ENCODE measurements around the gene SLC5A7. TPM values are rescaled to one million over a fixed set of nuclear protein-coding genes. Genes with fewer than 3 reads are reported as not detected.

The SLC5A7 gene
- total RNA-seq (2014; rRNA removed; shearing (Covaris generic)), result not detected in 2 replicates
- total RNA-seq (2022), result not detected in 2 replicates
- Bru-seq, nascent RNA, result not detected
- BruChase-seq, experiment 1, labeled RNA remaining after a 6-hour chase, result not detected
- BruChase-seq, experiment 2, labeled RNA remaining after a 2-hour chase, result not detected
- long read RNA-seq, result 0 reads

GRCh38 chr2:107986278-107987217 is at the start of gene SLC5A7:
Gene SLC5A7 (plus strand): TSS chr2:107986524. CDS start chr2:107988156, 1,632 bp downstream.
- POLR2A ChIA-PET, result no interaction called here
- no peaks in the 10 kb centered on the region for H3K9me3 ChIP-seq (ENCODE audit: low read length)
- no peaks in the 10 kb centered on the region for H4K20me1 ChIP-seq (ENCODE audit: insufficient read depth, low read length)
- no peaks in the 10 kb centered on the region for H3K9me2 ChIP-seq (ENCODE audit: insufficient read depth, low read length)
- H3K4me2 ChIP-seq (ENCODE audit: low read length), result no peak within 1 kb of the TSS
- no TSS peak for BruUV-seq (replicated peaks)
- TF ChIP-seq CTCF (conservative IDR thresholded peaks at IDR 0.05; ENCODE audit: low read length) (no peak), EZH2phosphoT487 (IDR thresholded peaks at IDR 0.05; ENCODE audit: borderline replicate concordance, low read depth, low read length) (no peak)
- no peak within 1 kb of the TSS for H2AFZ ChIP-seq (ENCODE audit: low read length)
- H3K27ac ChIP-seq (ENCODE audit: low read depth, low read length, poor library complexity, severe bottlenecking), result no peak within 1 kb of the TSS
- no peaks in the 10 kb centered on the region for H3K36me3 ChIP-seq (ENCODE audit: insufficient read depth, low read length)
- no peak within 1 kb of the TSS for H3K4me3 ChIP-seq (ENCODE audit: low read depth, low read length, poor library complexity, severe bottlenecking)
- no peaks in the 10 kb centered on the region for H3K4me1 ChIP-seq (ENCODE audit: insufficient read depth, low read length, poor library complexity, severe bottlenecking)
- intact Hi-C loops (cut with micrococcal nuclease; ENCODE audit: unreplicated experiment), result no loop called here
- no peaks in the 10 kb centered on the region for H3K79me2 ChIP-seq (ENCODE audit: insufficient read depth, low read depth, low read length)
- CTCF ChIA-PET (ENCODE audit: unreplicated experiment), result no interaction called here
- DNase-seq (ENCODE audit: low spot score), result no peak

GRCh38 chr2:107961395-107961794 is 24.9 kb upstream of the SLC5A7 start:
- Histone ChIP-seq H3K9me2 (ENCODE audit: insufficient read depth, low read length) (no peaks in the 10 kb centered on the region), H3K36me3 (ENCODE audit: insufficient read depth, low read length) (no peaks in the 10 kb centered on the region), H3K4me3 (ENCODE audit: low read depth, low read length, poor library complexity, severe bottlenecking) (no peak overlapping the region), H3K9me3 (ENCODE audit: low read length) (no peaks in the 10 kb centered on the region), H4K20me1 (ENCODE audit: insufficient read depth, low read length) (no peaks in the 10 kb centered on the region), H3K79me2 (ENCODE audit: insufficient read depth, low read depth, low read length) (no peaks in the 10 kb centered on the region), H2AFZ (ENCODE audit: low read length) (no peak overlapping the region), H3K27ac (ENCODE audit: low read depth, low read length, poor library complexity, severe bottlenecking) (no peak overlapping the region), H3K4me1 (ENCODE audit: insufficient read depth, low read length, poor library complexity, severe bottlenecking) (no peaks in the 10 kb centered on the region), H3K4me2 (ENCODE audit: low read length) (no peak overlapping the region)
- no peak for DNase-seq (ENCODE audit: low spot score)
- TF ChIP-seq EZH2phosphoT487 (IDR thresholded peaks at IDR 0.05; ENCODE audit: borderline replicate concordance, low read depth, low read length) (no peak), CTCF (conservative IDR thresholded peaks at IDR 0.05; ENCODE audit: low read length) (no peak)
- no TSS peak for BruUV-seq (replicated peaks)
- ChIA-PET POLR2A (interaction anchor here (0.8 kb wide), 1 partner anchor 13 kb away, joined by 3 read pairs; no protein-coding TSS in a partner anchor), CTCF (ENCODE audit: unreplicated experiment) (no interaction called here)
- intact Hi-C loops (cut with micrococcal nuclease; ENCODE audit: unreplicated experiment), result no loop called here

- H3K36me3 ChIP-seq (ENCODE audit: insufficient read depth, low read length), result no peaks in the 10 kb centered on the region
- POLR2A ChIA-PET, result no interaction called here
- TF ChIP-seq CTCF (conservative IDR thresholded peaks at IDR 0.05; ENCODE audit: low read length) (no peak), EZH2phosphoT487 (IDR thresholded peaks at IDR 0.05; ENCODE audit: borderline replicate concordance, low read depth, low read length) (no peak)
- no peaks in the 10 kb centered on the region for H3K79me2 ChIP-seq (ENCODE audit: insufficient read depth, low read depth, low read length)
- no TSS peak for BruUV-seq (replicated peaks)
- no peaks in the 10 kb centered on the region for H3K9me3 ChIP-seq (ENCODE audit: low read length)
- H4K20me1 ChIP-seq (ENCODE audit: insufficient read depth, low read length), result no peaks in the 10 kb centered on the region
- H3K9me2 ChIP-seq (ENCODE audit: insufficient read depth, low read length), result no peaks in the 10 kb centered on the region
- no peak overlapping the region for H2AFZ ChIP-seq (ENCODE audit: low read length)
- CTCF ChIA-PET (ENCODE audit: unreplicated experiment), result no interaction called here
- H3K4me2 ChIP-seq (ENCODE audit: low read length), result no peak overlapping the region
- H3K4me1 ChIP-seq (ENCODE audit: insufficient read depth, low read length, poor library complexity, severe bottlenecking), result no peaks in the 10 kb centered on the region
- no peak for DNase-seq (ENCODE audit: low spot score)
- intact Hi-C loops (cut with micrococcal nuclease; ENCODE audit: unreplicated experiment), result no loop called here
- no peak overlapping the region for H3K27ac ChIP-seq (ENCODE audit: low read depth, low read length, poor library complexity, severe bottlenecking)
- H3K4me3 ChIP-seq (ENCODE audit: low read depth, low read length, poor library complexity, severe bottlenecking), result no peak overlapping the region
Measured at GRCh38 chr2:107964185-107964584, 22.1 kb upstream of the SLC5A7 start.

Measured in OCI-LY7 (cell line).